ENCODE measurements around the gene KIAA1614.
"Not testable (repeated sequence)": the region's sequence is repeated elsewhere in the genome, so short reads cannot be mapped to it uniquely, and the experiment has no call there.

KIAA1614 gene

DNA sequence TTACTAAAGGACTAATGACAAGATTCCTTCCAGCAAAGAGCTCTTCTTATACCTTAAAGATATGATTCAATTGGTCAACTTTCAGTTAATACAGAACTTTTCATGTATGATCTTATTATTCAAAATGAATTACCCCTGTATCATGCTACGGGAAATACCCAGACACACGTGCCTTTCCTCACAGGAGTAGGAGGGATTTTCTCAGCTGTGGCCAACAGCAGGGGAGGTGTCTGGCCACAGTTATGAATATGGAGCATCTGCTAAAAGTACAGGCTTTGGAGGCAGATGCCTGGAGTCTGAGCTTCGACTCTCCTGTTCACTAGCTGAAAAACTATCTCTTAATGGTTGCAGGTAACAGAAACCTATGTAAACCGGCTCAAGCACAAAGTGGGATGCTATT, 53.6 kb downstream of the KIAA1614 start:
- DNase-seq, result no peak

DNA sequence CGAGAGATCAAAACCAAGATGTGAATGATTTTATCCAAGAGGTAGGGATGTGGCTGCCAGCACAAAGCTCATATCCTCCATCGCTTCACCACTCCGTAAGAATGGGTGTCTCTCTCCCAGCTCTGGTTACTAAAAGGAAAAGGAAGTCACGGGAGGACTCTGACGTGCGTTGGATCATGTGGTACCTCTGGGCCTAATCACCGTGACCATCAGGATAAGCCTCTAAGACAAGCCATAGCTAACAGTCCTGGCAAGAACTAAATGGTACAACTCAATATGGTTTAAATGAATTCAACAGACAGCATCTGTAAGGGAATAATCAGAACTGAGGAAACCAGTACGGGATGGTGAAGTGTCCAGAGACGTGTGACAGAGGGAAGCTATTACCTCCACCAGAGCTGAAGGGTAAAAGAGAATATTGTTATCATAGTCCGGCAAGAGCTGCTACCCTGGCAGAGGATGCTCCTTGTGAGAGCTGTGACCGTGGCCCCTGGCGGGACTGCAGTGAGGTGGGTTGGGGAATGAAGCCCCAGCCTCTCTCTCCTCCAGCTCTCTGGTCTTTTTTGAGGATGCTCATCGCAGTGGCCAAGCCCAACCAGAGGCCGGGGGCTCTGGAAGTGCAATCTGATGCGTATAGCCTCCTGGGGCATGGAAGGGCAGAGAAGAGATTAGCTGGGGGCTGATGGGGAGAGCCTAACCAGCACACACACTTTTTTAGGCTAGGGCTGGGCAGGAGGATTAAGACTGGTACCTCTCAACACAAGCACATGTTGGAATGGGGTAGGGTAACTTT, 54.2 kb downstream of the KIAA1614 start:
- DNase-seq, result no peak

DNA sequence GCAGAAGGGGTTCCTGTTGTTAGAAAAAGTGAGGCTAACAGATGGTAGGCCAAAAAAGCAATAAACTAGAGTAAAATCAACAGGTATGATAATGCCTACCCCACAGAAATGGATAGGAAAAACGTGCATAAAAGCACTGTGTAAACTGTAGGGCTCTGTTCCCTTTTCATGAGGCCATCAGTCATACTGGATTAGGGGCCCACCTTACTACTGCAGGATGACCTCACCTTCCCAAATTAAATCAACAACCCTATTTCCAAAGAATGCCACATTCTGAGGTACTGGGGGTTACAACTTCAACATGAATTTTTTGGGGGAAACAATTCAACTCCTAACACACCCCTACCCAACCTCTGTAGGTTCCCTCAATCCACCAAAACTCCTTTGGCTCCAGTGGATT, 54.9 kb downstream of the KIAA1614 start:
- no peak for DNase-seq

DNA sequence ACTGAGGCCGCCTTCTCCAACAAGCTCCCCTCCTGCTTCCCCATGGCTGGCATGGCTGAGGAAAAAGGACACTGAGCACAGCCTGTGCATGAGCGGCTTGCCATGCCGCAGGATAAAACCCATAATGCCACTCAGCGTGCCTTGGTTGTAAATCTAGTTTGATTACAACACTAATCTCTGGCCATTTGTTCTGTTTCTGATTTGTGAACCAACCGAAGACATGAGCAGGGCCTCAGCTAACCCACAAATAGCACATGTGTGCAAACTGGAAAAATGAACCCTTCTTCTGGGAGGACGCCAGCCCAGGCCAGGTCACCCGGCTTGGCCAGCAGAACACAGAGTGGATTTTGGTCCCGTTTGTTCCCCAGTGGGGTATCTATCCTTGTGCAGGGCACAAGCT, 56.1 kb downstream of the KIAA1614 start:
- DNase-seq, result not testable (repeated sequence)

DNA sequence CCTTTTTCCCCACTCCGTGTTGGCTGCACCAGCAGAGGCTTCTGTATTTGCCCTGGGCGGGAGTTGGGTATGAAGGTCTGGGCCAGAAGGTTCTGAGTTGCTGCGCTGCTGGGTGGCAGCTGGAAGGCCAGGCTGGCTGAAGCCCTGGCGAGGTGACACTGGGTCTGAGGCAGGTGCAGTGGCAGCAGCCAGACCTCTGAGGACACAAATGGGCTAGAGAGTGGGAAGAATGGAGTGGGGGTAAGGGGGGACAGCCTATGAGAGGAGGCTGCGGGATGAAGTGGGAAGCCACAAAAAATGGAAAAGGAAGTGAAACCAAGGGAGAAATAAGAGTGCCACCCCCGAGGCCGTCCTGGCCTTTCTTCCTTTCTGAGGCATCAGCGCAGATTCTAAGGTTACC, 56.7 kb downstream of the KIAA1614 start:
- DNase-seq, result no peak

DNA sequence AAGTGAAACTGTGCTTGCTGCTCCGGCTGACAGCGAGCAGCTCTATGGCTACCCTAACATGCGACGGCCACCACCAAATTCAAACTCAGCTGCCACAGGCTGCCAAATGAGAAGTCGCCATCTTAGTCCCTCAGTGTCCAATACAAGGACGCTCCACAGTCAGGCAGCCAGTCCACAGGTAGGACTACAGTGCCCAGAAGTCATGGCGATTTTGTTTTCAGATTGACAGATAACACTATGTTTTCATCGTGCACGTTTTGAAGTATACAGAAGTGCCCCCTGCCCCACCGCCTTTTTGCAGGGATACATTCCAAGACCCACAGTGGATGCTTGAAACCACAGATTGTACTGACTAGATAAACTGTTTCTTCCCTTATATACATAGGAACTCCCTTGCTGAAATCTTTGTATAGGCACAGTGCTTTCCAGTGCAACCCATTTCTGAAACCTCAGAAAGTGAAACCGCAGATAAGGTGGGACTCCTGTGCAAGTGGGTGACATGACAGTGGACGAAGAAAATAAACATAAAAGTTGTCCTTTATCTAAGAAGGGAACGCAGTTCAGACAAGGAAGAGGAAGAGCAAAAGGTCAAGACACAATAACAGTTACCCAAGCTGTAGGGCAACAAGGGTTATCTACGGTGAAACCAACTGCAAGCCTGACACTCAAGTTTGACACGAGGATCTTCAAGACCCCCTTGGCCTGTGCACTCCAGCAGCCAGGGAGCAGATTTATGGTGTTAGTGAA, 57.8 kb downstream of the KIAA1614 start:
- no peak for DNase-seq

DNA sequence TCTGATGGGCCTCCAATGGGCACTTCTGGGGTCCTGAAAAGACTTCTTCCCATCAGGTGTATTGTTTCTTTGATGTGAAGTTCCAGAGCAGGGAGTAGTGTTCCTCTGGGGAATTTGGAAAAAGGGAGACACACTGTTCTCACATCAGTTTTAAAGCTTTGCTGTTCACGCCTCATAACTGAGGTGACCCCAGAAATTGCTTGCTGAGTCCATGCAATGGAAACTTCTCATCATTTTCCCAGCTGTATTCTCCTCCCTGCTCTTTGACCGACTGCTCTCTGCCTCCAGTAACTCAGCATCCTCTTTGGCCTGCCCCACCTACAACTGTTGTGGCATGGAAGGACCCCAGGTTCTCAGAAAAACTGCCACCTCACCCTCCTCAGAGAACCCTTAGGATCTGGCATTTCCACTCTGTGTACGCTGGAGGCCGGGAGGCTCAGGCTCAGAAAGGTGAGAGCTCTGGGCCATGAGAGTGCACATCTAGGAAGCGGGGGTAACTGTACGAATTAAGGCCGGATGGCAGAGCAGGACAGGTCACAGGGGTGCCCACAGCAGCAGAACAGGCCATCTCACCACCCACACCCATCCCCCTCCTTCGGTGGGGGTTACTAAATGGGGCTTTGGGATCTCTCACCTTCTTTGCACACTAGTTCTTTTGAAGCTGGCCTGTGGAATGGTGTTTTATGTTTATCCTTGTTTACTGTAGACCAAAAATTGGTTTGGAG, 58.7 kb downstream of the KIAA1614 start:
- DNase-seq, result no peak

DNA sequence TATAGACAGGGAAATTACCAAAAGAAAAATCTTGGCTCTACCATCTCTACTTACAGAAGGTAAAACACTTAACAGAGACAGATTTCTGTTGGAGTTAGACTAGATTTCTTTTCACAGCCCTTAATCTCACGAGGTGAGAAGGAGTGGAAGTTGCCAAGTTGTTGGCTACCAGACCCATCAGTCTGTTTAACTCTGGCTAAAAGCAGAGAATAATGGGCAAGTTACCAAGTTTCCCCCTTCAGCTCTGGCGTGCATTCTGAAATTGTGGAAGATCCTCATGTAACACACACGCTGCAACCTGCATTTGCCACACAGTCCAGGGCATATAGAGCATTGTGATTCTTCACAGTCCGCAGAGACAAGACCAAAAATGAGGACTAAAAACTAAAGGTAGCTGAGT, 60.7 kb downstream of the KIAA1614 start:
- no peak for DNase-seq

DNA sequence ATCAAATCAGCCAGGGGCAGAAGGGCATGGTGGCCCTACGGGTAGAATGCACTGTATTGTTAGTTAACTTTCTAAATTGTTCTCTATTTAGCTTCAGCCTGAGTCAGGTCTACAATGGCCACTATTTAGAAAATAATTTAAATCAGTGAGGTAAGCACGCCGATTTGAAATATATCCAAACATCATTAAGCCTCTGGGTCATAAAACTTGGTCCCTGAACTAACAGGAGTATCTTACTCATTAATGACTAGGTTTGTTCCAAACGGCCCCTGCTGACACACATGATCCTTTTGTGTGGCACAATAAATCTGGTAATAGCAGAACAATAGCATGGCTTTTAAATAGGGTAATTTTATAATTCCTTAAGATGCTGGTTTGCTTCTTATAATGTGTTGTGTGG, 61.5 kb downstream of the KIAA1614 start:
- DNase-seq, result no peak

DNA sequence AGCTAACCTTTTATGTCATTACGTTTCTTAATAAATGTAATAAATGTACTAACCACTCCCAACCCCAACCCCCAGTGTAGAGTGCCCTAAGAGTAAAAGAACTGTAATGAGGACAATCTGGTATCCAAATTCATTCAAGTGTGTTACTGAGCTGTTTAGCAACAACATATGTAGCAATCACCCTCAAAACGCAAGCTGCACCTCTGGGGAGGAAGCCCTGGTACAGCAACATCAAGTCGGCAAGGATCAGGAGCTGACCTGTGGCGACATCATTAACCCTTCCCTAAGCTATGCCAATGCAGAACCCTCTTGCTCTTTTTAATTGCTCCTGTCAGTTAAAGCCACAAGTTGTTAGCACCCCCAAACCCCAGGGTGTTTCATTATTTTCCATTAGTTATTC, 62.9 kb downstream of the KIAA1614 start:
- DNase-seq, result no peak

DNA sequence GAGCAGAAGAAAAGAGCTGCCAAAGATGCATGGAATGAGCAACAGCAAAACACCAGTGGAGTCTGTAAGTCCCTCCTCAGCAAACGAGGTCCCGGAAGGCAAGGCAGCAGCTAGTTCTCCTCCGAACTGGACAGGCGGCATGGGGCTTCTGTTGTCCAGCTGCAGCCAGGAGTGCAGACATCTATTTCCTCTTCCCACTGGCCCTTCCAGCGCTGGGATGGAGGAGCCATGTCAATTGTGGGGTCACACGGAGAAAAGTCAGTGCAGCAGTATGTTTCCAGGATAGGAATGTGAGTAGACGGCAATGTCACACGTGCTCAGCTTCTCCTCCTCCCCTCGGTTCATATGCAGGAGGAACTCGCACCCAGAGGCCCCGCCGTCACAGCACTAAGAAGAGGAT, 63.5 kb downstream of the KIAA1614 start:
- no peak for DNase-seq

DNA sequence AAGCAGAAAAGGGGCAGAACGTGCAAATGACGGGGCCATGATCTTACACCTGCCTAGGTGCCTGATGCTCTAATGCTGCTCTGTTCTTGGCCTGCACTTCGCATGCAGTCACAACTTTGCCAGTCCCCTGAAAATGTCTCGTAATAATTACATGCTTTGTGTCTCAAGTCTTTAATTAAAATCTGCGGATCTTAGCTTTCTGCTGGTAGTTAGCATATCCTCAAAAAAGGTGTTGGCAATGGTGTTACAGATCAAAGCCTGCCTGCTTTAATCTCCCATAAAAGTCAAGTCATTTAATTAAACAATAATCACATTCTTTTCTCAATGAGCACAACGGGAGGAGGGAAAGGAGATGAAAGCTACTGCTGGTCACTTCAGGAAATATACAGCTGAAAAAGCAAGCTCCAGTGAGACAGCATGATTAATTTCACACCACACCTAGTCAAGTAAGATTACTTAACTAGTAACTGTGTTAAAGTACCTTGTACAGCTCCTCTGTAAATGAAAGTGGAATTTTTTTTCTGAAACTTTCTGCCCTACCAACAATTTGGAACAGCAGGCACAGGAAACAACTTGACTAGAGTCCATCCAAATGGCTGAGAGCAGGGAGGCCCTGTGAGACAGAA, 64.1 kb downstream of the KIAA1614 start:
- DNase-seq, result no peak

DNA sequence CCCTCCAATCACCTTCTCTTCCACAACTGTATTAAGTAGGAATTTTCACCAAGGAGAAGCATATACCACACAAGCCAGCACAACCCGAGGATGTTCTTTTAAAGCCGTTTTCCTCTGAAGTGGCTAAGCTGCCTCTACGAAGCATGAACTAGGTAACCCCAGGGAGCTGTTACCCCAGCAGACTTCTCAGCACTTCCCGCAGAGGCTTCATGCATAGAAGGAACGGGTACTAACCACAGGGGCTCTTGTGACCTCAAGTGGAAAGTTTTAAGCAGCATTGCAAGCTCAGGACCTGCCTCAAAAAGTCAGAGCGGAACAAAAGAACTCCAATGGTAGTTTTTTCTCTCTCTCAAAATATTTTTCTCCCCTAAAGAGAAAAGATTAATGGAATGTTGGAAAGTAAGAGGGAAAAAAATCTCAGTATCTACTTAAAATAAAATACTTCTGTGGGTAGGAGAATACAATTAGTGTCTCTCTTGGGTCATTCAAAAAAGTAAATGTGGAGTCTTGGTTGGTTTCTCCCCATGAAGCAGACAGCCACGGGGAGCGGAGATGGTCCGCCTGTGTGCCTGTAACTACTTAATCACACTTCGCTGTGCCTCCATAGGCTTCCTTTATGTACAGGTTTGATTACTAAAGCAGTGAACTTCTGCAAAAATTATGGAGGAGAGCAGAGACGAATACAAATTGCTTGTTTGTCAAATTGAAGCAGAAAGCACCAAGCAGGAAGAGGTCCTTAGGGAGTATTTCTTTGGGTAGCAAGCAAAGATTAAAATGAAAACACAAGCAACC, 69.1 kb downstream of the KIAA1614 start:
- no peak for DNase-seq

DNA sequence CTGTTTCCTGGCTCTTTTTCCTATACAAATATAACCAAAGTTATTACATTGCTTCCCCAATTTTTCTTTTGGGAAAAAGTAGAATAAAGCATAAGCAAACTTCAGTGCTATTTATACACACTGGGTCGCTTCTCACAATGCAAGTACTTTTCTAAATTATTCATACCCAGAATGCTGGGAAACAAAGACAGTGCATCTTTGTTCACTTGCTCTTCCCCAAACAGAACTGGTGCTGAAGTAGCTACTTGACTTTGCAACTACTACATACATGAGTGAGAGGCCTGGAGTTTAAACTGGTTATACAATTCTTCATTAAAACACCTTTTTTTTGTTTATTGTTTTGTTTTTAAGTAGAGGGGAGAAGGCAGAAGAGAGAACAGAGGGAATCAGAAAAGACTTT, 69.7 kb downstream of the KIAA1614 start:
- DNase-seq, result no peak

DNA sequence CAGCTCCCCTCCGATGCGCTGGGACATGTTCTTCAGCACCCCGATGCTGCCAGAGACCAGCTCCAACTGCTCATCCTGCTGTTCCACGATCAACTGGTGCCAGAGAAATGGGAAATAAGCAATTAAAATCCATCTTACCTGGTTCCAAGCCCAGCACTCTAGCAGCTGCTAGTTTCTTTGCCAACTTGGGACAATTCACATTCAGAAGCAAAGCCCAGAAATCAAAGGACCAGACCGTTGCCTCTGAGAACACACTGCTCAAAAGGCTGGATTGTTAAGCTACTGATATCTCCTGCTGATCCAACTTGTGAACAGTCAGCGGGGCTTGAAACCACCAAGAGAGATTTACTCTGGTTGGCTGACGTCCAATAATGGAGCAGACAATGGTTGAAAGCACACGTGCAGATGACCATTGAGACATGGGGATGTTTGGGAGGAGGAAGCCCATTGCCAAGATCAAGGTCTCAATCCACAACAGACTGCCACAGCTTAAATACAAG, 75.6 kb downstream of the KIAA1614 start:
- no peak for DNase-seq

DNA sequence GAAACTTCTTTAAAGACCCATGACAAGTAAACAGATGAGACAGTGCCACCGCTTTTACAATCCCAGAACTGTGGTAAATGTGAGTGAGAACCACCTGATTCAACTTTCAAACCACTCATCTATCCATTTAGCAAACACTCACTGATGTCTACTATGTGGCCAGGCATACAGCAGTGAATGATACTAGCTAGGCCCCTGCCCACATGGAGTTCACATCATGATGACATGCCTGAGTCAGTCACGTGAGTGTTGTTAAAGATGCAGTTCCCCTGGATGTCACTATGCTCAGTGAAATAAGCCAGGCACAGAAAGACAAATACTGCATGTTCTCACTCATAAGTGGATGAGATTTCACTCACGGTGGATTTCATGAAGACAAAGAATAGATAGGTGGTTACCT, 81.6 kb downstream of the KIAA1614 start:
- DNase-seq, result no peak

DNA sequence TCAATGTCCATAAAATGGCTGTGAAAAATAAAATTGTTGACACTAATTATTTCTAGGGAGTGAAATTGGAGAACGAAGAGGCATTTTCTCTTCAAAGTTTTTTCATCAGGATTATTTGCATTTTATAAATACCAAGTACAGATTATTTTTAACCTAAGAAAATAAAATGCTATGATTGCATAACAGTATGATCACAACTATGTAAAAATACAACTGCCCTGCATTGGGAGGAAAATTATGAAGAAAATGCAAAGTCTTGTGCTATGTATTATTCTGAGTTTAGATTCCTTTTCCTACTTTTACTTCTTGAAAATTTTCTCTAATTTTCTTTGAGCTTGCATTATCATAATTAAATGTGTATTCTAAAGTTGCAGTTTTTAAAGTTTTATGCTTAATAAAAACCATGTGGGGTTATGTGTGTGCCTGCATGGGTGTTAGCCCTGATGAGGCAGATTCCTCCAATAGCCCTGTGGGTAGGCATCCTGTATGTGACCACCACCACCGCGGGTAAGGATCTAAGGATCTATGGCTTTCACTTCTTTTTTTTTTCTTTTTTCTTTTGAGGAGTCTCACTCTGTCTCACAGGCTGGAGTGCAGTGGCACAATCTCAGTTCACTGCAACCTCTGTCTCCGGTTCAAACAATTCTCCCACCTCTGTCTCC, 85.3 kb downstream of the KIAA1614 start:
- DNase-seq, result no peak

Measured in SIG-M5 (cell line).